ENCODE measurements around the gene ERBB2. TPM values are rescaled to one million over a fixed set of nuclear protein-coding genes. Genes with fewer than 3 reads are reported as not detected.
"Not testable (repeated sequence)": the region's sequence is repeated elsewhere in the genome, so short reads cannot be mapped to it uniquely, and the experiment has no call there.

ERBB2 gene
- total and polyA plus RNA-seq, 9 of the 15 experiments (the other 6 are each of a cell fraction or from before 2014, with no cell fraction given) = 0.74 to 5.6 (median 3.3) TPM

DNA sequence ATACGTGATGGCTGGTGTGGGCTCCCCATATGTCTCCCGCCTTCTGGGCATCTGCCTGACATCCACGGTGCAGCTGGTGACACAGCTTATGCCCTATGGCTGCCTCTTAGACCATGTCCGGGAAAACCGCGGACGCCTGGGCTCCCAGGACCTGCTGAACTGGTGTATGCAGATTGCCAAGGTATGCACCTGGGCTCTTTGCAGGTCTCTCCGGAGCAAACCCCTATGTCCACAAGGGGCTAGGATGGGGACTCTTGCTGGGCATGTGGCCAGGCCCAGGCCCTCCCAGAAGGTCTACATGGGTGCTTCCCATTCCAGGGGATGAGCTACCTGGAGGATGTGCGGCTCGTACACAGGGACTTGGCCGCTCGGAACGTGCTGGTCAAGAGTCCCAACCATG, 24.9 kb downstream of the ERBB2 start (continued):
- TF ChIP-seq, protein P1, sequence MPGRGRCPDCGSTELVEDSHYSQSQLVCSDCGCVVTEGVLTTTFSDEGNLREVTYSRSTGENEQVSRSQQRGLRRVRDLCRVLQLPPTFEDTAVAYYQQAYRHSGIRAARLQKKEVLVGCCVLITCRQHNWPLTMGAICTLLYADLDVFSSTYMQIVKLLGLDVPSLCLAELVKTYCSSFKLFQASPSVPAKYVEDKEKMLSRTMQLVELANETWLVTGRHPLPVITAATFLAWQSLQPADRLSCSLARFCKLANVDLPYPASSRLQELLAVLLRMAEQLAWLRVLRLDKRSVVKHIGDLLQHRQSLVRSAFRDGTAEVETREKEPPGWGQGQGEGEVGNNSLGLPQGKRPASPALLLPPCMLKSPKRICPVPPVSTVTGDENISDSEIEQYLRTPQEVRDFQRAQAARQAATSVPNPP (IDR thresholded peaks at IDR 0.05; ENCODE audit: borderline replicate concordance, insufficient read depth, insufficient read length) = no peak

DNA sequence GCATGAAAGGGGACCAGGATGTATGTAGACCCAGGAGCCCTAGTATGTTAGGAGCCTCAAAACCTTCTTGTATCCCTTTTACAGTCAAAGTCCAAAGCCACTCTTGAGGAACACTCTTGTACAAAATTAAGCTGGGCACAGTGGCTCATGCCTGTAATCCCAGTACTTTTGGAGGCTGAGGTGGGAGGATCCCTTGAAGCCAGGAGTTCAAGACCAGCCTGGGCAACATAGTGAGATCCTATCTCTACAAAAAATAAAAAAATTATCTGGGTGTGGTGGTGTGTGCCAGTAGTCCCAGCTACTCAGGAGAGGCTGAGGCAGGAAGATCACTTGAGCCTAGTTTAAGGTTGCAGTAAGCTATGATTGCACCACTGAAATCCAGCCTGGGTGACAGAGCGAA, 26.1 kb downstream of the ERBB2 start:
- BruUV-seq (replicated peaks); H2AFZ ChIP-seq (ENCODE audit: low read depth, low read length); H3K9me3 ChIP-seq (replicated peaks; ENCODE audit: control insufficient read depth, insufficient read depth, low read depth, low read length); in situ Hi-C loops (cut with MboI); FAIRE-seq; H3K4me3 ChIP-seq; H3K9me1 ChIP-seq (ENCODE audit: control insufficient read depth, insufficient read depth, low read length); intact Hi-C loops (cut with micrococcal nuclease); H3K27ac ChIP-seq (ENCODE audit: extremely low read depth, low read depth, low read length); H4K20me1 ChIP-seq (replicated peaks; ENCODE audit: control insufficient read depth, insufficient read depth, low read length); H3K27me3 ChIP-seq (ENCODE audit: control insufficient read depth in 2 of 2, insufficient read depth in 2 of 2, low read length in 2 of 2); DNase-seq (ENCODE audit: extremely low read depth in 1 of 4, low spot score in 3 of 4); ATAC-seq; CTCF ChIA-PET (ENCODE audit: low intra/inter-chr PET ratio); H3K4me2 ChIP-seq (ENCODE audit: insufficient read depth, low read length): not testable (repeated sequence)
- Histone ChIP-seq H3K9ac (ENCODE audit: insufficient read depth in 1 of 2, low read depth in 2 of 2, low read length in 2 of 2) (peak overlapping the region in 1 of 2 experiments; percentile 53; a peak in 2 of 4 replicates), H3K79me2 (ENCODE audit: control insufficient read depth, insufficient read depth, low read length) (peaks cover 14% of the 10 kb centered on the region), H3K36me3 (ENCODE audit: control insufficient read depth, insufficient read depth, low read length) (peaks cover 22% of the 10 kb centered on the region; the same call in 1 of the 3 replicates), H3K4me1 (replicated peaks in 1 of 2; ENCODE audit: control insufficient read depth in 2 of 2, insufficient read depth in 2 of 2, low read length in 2 of 2) (peaks cover 13 to 53% of the 10 kb centered on the region in 2 experiments; a peak in 4 of 5 replicates)
- 93% methylated on average over 1 of the region's 1 CpG for WGBS (ENCODE audit: insufficient coverage, low coverage, missing lambda C conversion rate)
- POLR2A ChIA-PET = interaction anchor here (1.6 kb wide), 1 partner anchor 26 kb away, joined by 6 read pairs; the partner anchor contains the start of gene ERBB2

DNA sequence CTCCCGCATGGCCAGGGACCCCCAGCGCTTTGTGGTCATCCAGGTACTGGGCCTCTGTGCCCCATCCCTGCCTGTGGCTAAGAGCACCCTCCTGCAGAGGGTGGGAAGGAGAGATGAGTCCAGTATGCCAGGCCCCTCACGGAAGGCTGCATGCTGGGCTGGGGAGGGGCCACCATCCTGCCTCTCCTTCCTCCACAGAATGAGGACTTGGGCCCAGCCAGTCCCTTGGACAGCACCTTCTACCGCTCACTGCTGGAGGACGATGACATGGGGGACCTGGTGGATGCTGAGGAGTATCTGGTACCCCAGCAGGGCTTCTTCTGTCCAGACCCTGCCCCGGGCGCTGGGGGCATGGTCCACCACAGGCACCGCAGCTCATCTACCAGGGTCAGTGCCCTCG, 26.8 kb downstream of the ERBB2 start:
- FAIRE-seq = no peak
- TF ChIP-seq, protein P2, sequence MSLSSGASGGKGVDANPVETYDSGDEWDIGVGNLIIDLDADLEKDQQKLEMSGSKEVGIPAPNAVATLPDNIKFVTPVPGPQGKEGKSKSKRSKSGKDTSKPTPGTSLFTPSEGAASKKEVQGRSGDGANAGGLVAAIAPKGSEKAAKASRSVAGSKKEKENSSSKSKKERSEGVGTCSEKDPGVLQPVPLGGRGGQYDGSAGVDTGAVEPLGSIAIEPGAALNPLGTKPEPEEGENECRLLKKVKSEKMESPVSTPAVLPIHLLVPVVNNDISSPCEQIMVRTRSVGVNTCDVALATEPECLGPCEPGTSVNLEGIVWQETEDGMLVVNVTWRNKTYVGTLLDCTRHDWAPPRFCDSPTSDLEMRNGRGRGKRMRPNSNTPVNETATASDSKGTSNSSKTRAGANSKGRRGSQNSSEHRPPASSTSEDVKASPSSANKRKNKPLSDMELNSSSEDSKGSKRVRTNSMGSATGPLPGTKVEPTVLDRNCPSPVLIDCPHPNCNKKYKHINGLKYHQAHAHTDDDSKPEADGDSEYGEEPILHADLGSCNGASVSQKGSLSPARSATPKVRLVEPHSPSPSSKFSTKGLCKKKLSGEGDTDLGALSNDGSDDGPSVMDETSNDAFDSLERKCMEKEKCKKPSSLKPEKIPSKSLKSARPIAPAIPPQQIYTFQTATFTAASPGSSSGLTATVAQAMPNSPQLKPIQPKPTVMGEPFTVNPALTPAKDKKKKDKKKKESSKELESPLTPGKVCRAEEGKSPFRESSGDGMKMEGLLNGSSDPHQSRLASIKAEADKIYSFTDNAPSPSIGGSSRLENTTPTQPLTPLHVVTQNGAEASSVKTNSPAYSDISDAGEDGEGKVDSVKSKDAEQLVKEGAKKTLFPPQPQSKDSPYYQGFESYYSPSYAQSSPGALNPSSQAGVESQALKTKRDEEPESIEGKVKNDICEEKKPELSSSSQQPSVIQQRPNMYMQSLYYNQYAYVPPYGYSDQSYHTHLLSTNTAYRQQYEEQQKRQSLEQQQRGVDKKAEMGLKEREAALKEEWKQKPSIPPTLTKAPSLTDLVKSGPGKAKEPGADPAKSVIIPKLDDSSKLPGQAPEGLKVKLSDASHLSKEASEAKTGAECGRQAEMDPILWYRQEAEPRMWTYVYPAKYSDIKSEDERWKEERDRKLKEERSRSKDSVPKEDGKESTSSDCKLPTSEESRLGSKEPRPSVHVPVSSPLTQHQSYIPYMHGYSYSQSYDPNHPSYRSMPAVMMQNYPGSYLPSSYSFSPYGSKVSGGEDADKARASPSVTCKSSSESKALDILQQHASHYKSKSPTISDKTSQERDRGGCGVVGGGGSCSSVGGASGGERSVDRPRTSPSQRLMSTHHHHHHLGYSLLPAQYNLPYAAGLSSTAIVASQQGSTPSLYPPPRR (CRISPR knock-in tag; IDR thresholded peaks at IDR 0.05; ENCODE audit: borderline replicate concordance) = no peak
- TF ChIP-seq PRMT5 (CRISPR knock-in tag; IDR thresholded peaks at IDR 0.05) = no peak
- TF ChIP-seq IRF2 (CRISPR knock-in tag; IDR thresholded peaks at IDR 0.05) = no peak
- TF ChIP-seq EGR1 (conservative IDR thresholded peaks at IDR 0.05) = no peak

More for the DNA sequence above, 26.8 kb downstream of the ERBB2 start:
- Histone ChIP-seq H3K9ac (ENCODE audit: insufficient read depth in 1 of 2, low read depth in 2 of 2, low read length in 2 of 2) (peak overlapping the region in 1 of 2 experiments; percentile 77; a peak in 2 of 4 replicates), H3K79me2 (ENCODE audit: control insufficient read depth, insufficient read depth, low read length) (peaks cover 14% of the 10 kb centered on the region), H3K9me1 (ENCODE audit: control insufficient read depth, insufficient read depth, low read length) (no peaks in the 10 kb centered on the region), H2AFZ (ENCODE audit: low read depth, low read length) (no peak overlapping the region), H3K4me2 (ENCODE audit: insufficient read depth, low read length) (no peak overlapping the region), H3K36me3 (ENCODE audit: control insufficient read depth, insufficient read depth, low read length) (peaks cover 22% of the 10 kb centered on the region; the same call in 1 of the 3 replicates), H3K4me1 (replicated peaks in 1 of 2; ENCODE audit: control insufficient read depth in 2 of 2, insufficient read depth in 2 of 2, low read length in 2 of 2) (peaks cover 13 to 53% of the 10 kb centered on the region in 2 experiments; a peak in 4 of 5 replicates), H4K20me1 (replicated peaks; ENCODE audit: control insufficient read depth, insufficient read depth, low read length) (no peaks in the 10 kb centered on the region), H3K27ac (ENCODE audit: extremely low read depth, low read depth, low read length) (no peak overlapping the region), H3K27me3 (ENCODE audit: control insufficient read depth in 2 of 2, insufficient read depth in 2 of 2, low read length in 2 of 2) (no peaks in the 10 kb centered on the region), H3K4me3 (no peak overlapping the region), H3K9me3 (replicated peaks; ENCODE audit: control insufficient read depth, insufficient read depth, low read depth, low read length) (no peaks in the 10 kb centered on the region)
- ATAC-seq = no peak
- BruUV-seq (replicated peaks) = no TSS peak
- intact Hi-C loops (cut with micrococcal nuclease) (no loop called here), in situ Hi-C loops (cut with MboI) (no loop called here)
- 88% methylated on average over 8 of the region's 9 CpGs for WGBS (ENCODE audit: insufficient coverage, low coverage, missing lambda C conversion rate)
- DNase-seq (ENCODE audit: extremely low read depth in 1 of 4, low spot score in 3 of 4) = no peak
- CTCF ChIA-PET (ENCODE audit: low intra/inter-chr PET ratio) = no interaction called here
- POLR2A ChIA-PET = no interaction called here
